ENCODE measurements around the gene STIM1.

Gene STIM1

GRCh38 chr11:3824714-3825472 is 30.6 kb upstream of the STIM1 start:
- no peak overlapping the region for H3K4me3 ChIP-seq
- TF ChIP-seq CTCF (IDR thresholded peaks at IDR 0.05), result no peak
- no peak overlapping the region for H3K27ac ChIP-seq
- no peak for DNase-seq (ENCODE audit: low spot score)

- TF ChIP-seq CTCF (IDR thresholded peaks at IDR 0.05), result no peak
- H3K4me3 ChIP-seq, result no peak overlapping the region
- no peak for DNase-seq (ENCODE audit: low spot score)
- H3K27ac ChIP-seq, result no peak overlapping the region
Observed at GRCh38 chr11:3825473-3826154, 29.9 kb upstream of the STIM1 start.

- no peak overlapping the region for H3K27ac ChIP-seq
- no peak for TF ChIP-seq CTCF (IDR thresholded peaks at IDR 0.05)
- DNase-seq (ENCODE audit: low spot score), result no peak
- H3K4me3 ChIP-seq, result no peak overlapping the region
Observed at GRCh38 chr11:3826721-3827120, 28.7 kb upstream of the STIM1 start.

- no peak for TF ChIP-seq CTCF (IDR thresholded peaks at IDR 0.05)
- no peak overlapping the region for H3K27ac ChIP-seq
- DNase-seq (ENCODE audit: low spot score), result no peak
- no peak overlapping the region for H3K4me3 ChIP-seq
Observed at GRCh38 chr11:3827434-3828186, 27.9 kb upstream of the STIM1 start.

GRCh38 chr11:3830088-3830487 is 25.4 kb upstream of the STIM1 start:
- no peak for TF ChIP-seq CTCF (IDR thresholded peaks at IDR 0.05)
- no peak overlapping the region for H3K4me3 ChIP-seq
- DNase-seq (ENCODE audit: low spot score), result no peak
- no peak overlapping the region for H3K27ac ChIP-seq

- H3K27ac ChIP-seq, result peak overlapping the region in 1 of 2 donors; percentile 40
- no peak overlapping the region for H3K4me3 ChIP-seq
- TF ChIP-seq CTCF (IDR thresholded peaks at IDR 0.05), result no peak
- DNase-seq (ENCODE audit: low spot score), result no peak
Observed at GRCh38 chr11:3830730-3831129, 24.7 kb upstream of the STIM1 start.

Data from coronary artery (tissue), 2 donors.